Neural crest cell (in vitro differentiated cells): ENCODE data around the gene SMAD2. TPM values are rescaled to one million over a fixed set of nuclear protein-coding genes. Genes with fewer than 3 reads are reported as not detected.

Source experiments
- DNase-seq: peaks from one replicate; pipeline ENCODE4 v3.0.0; 2021; ENCODE audit warnings: low read depth, mixed read lengths, low spot score
- H3K27ac Mint-ChIP-seq: one replicate; pipeline ENCODE4 v1.8.0; 2021; ENCODE audit warnings: mild to moderate bottlenecking, mixed read lengths; ENCODE audit not compliant: unreplicated experiment
- H3K27me3 Mint-ChIP-seq: 2 replicates; pipeline ENCODE4 v1.8.0; 2021; ENCODE audit warnings: low read depth, mild to moderate bottlenecking, mixed read lengths
- H3K36me3 Mint-ChIP-seq: 2 replicates; pipeline ENCODE4 v1.8.0; 2021; ENCODE audit warnings: low read depth, mild to moderate bottlenecking, mixed read lengths
- H3K4me1 Mint-ChIP-seq: 2 replicates; pipeline ENCODE4 v1.8.0; 2021; ENCODE audit warnings: mixed read lengths
- H3K4me3 Mint-ChIP-seq: one replicate; pipeline ENCODE4 v1.8.0; 2021; ENCODE audit warnings: mild to moderate bottlenecking, mixed read lengths
- H3K9me3 Mint-ChIP-seq: 2 replicates; pipeline ENCODE4 v1.8.0; 2021; ENCODE audit warnings: mixed read lengths
- total RNA-seq: library from RNA; stranded (reverse); gene quantifications from 2 replicates; pipeline ENCODE4 v1.2.1, GENCODE V29; 2021
- TF ChIP-seq, protein P1 (sequence below): fragments of 200-600 bp; sonication (generic); conservative IDR thresholded peaks from 2 replicates; pipeline ENCODE4 v1.5.0; 2021; ENCODE audit warnings: antibody characterized with exemption, mild to moderate bottlenecking

SMAD2 gene
- total RNA-seq, 1 donor from 2014 or later = 117 TPM

DNA sequence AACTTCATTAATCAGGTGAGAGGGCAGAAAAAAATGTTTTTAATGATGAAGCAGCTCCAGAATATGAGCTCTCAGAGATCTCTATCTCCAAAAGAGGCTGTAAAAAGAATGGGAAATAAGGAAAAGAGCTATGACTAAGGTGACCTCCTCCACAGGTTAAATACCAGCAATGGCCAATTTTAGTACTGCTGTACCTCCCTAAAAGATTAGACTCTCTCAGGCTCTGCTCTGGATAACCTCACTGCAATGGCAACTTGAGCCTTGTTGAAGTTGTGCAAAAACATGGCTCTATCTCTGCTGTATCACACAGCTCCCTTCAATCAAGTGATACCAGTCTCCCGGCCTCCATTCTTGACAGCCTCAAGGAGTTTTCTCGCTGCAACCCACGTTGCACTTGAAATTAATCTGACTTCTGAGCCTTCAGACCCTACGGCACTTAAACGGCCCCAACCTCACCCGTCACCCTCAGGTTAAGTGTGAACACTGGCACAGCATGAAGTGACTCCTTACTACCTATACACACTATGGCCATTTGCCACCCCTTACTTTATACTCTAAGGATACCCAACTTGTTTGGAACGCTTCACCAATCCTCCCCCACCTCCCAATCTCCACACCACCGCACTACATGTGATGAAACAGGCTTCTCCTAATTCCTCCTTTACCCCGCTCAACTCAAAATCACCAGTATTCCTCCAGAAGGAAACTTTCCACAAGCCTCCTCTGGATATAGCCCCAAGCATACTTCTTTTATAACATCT is 36.3 kb downstream of the SMAD2 start:
- Mint-ChIP-seq H3K36me3 (peaks cover 6% of the 10 kb centered on the region), H3K4me1 (peaks cover 32% of the 10 kb centered on the region), H3K9me3 (no peaks in the 10 kb centered on the region), H3K4me3 (no peak overlapping the region), H3K27ac (no peak overlapping the region), H3K27me3 (no peaks in the 10 kb centered on the region)
- TF ChIP-seq, protein P1, sequence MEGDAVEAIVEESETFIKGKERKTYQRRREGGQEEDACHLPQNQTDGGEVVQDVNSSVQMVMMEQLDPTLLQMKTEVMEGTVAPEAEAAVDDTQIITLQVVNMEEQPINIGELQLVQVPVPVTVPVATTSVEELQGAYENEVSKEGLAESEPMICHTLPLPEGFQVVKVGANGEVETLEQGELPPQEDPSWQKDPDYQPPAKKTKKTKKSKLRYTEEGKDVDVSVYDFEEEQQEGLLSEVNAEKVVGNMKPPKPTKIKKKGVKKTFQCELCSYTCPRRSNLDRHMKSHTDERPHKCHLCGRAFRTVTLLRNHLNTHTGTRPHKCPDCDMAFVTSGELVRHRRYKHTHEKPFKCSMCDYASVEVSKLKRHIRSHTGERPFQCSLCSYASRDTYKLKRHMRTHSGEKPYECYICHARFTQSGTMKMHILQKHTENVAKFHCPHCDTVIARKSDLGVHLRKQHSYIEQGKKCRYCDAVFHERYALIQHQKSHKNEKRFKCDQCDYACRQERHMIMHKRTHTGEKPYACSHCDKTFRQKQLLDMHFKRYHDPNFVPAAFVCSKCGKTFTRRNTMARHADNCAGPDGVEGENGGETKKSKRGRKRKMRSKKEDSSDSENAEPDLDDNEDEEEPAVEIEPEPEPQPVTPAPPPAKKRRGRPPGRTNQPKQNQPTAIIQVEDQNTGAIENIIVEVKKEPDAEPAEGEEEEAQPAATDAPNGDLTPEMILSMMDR = no peak
- DNase-seq = no peak

DNA sequence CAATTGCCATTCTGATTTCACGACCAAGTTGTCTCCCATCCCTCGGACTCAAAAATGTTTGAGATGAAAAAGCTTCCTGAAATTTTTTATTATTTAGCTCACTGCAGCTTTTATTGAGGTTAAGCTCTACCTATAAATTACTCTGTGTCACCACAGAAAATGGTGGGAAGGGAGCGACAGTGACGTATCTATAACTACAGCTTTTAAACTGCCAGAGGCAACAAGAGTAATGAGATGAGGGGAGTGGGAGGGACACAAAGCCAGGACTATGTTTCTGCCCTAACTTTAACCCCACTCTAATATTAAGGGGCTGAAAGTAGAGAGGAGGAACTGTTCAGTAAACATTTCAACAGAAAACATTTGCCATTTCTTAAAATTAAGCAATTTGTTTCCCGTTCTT is 37.4 kb downstream of the SMAD2 start:
- TF ChIP-seq, protein P1 = no peak
- Mint-ChIP-seq H3K36me3 (peaks cover 6% of the 10 kb centered on the region), H3K4me1 (peaks cover 26% of the 10 kb centered on the region), H3K9me3 (no peaks in the 10 kb centered on the region), H3K27ac (no peak overlapping the region), H3K27me3 (no peaks in the 10 kb centered on the region), H3K4me3 (no peak overlapping the region)
- no peak for DNase-seq

DNA sequence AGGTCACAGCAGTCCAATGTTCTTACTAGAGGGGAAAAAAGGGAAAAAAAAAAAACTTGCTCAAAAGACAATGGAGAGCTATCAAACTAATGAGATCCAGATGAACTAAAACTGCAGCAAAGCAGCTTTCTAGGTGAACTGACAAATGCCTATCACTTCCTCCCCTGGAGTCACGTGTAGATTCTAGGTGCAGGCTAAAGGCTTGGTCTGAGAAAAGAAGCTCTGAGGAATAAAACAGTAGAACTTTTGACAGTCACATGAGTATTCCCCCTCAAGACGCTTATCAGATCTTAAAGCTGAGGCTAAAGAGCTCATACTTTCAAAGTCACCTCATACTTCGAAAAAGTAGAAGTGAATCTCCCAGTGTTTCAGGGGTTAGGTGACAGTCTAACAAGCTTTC is 42.3 kb downstream of the SMAD2 start:
- TF ChIP-seq, protein P1 = no peak
- no peak for DNase-seq
- no peaks in the 10 kb centered on the region for H3K9me3 Mint-ChIP-seq
- H3K27me3 Mint-ChIP-seq = no peaks in the 10 kb centered on the region
- H3K4me3 Mint-ChIP-seq = no peak overlapping the region
- H3K36me3 Mint-ChIP-seq = peaks cover 14% of the 10 kb centered on the region
- H3K27ac Mint-ChIP-seq = no peak overlapping the region
- H3K4me1 Mint-ChIP-seq = peaks cover 8% of the 10 kb centered on the region

DNA sequence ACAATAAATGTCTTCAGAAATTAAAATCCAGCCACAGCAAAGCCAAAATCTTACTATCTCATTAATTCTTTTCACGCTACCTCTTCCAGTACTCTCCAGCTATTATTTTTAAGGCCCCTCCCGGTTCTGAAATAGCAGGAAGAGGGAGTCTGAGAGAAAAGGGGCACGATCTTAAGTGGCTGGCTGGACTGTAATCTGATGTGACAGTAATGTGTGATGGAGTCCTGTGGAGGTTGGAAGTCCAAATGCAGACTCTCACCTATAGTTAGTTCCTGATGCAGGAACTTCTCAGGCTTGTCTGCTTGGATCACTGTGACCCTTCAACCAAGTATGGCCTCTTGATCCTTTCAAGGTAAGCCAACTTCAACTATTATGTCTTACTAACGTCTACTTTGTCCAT is 43.2 kb downstream of the SMAD2 start:
- Mint-ChIP-seq H3K4me1 (peaks cover 4% of the 10 kb centered on the region), H3K36me3 (peaks cover 14% of the 10 kb centered on the region), H3K27ac (no peak overlapping the region)

DNA sequence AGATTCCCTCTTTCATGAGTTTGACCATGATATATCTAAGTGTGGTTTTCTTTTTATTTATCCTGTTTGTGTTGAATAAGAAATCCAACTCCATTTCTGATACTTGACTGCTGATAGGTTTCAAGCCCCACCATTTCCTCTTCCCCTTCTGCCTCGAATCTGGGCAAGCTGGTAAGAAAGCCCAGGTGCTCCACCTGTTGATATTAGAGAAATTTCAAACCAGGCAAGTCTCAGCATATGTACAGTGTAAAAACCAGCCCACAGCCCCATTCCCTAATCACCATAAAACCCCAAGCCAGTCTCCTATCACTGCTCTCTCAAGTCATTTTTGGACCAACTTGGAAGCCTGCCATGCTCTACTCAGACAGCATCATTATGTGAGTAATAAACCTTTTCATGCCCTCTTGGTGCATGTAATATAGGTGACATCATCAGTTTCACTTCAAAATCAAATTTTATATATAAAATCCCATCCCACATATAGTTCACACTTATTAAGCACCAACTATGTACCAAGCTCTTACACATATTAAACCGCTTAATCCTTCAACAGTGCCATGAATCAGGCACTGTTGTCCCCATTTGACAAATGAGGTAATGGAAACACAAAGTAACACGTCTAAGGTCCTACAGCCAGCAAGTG is 46.6 kb downstream of the SMAD2 start:
- TF ChIP-seq, protein P1 = no peak
- Mint-ChIP-seq H3K27ac (no peak overlapping the region), H3K4me1 (peaks cover 4% of the 10 kb centered on the region), H3K36me3 (peaks cover 20% of the 10 kb centered on the region), H3K9me3 (no peaks in the 10 kb centered on the region), H3K4me3 (no peak overlapping the region), H3K27me3 (no peaks in the 10 kb centered on the region)
- DNase-seq = no peak

More for the DNA sequence above, 43.2 kb downstream of the SMAD2 start:
- Mint-ChIP-seq H3K27me3 (no peaks in the 10 kb centered on the region), H3K9me3 (no peaks in the 10 kb centered on the region), H3K4me3 (no peak overlapping the region)
- DNase-seq = no peak
- TF ChIP-seq, protein P1 = no peak
